Gastrocnemius medialis (tissue), 4 donors: ENCODE results near the gene TECPR2.

Experiments used
- CTCF ChIP-seq, 5 experiments: fragments of 450-650 bp in 3 of 5; fragments of 200-600 bp in 2 of 5; sonication (generic) in 2 of 5; IDR thresholded peaks in 4 of 5; conservative IDR thresholded peaks in 1 of 5; 1 replicate in 4 of 5; 2 replicates in 1 of 5; pipeline ENCODE4 v1.5.1; 2016 to 2019; ENCODE audit warnings: antibody characterized with exemption in 5 of 5, mild to moderate bottlenecking in 3 of 5, moderate library complexity in 3 of 5
- POLR2A ChIP-seq, 2 donors: fragments of 450-650 bp; IDR thresholded peaks; one replicate each; pipeline ENCODE4 v1.6.1; 2017; ENCODE audit warnings: antibody characterized with exemption in 2 of 2, mild to moderate bottlenecking in 2 of 2, moderate library complexity in 2 of 2

- TF ChIP-seq POLR2A (IDR thresholded peaks at IDR 0.05) (no peak), CTCF (IDR thresholded peaks at IDR 0.05 in 4 of 5, conservative IDR thresholded peaks at IDR 0.05 in 1 of 5) (no peak)
Measured at GRCh38 chr14:102505000-102505619, 142.4 kb downstream of the TECPR2 start.
